HG02840 (cell line): ENCODE data around the gene GYG2.
"Not testable (repeated sequence)": the region's sequence is repeated elsewhere in the genome, so short reads cannot be mapped to it uniquely, and the experiment has no call there.

Experiments
- ATAC-seq: cut with Tn5 transposase; IDR thresholded peaks from one replicate; pipeline ENCODE4 v1.9.1; 2021; ENCODE audit warnings: mild to moderate bottlenecking, moderate library complexity, moderate number of reproducible peaks; ENCODE audit not compliant: unreplicated experiment, low FRiP score

Gene GYG2

DNA sequence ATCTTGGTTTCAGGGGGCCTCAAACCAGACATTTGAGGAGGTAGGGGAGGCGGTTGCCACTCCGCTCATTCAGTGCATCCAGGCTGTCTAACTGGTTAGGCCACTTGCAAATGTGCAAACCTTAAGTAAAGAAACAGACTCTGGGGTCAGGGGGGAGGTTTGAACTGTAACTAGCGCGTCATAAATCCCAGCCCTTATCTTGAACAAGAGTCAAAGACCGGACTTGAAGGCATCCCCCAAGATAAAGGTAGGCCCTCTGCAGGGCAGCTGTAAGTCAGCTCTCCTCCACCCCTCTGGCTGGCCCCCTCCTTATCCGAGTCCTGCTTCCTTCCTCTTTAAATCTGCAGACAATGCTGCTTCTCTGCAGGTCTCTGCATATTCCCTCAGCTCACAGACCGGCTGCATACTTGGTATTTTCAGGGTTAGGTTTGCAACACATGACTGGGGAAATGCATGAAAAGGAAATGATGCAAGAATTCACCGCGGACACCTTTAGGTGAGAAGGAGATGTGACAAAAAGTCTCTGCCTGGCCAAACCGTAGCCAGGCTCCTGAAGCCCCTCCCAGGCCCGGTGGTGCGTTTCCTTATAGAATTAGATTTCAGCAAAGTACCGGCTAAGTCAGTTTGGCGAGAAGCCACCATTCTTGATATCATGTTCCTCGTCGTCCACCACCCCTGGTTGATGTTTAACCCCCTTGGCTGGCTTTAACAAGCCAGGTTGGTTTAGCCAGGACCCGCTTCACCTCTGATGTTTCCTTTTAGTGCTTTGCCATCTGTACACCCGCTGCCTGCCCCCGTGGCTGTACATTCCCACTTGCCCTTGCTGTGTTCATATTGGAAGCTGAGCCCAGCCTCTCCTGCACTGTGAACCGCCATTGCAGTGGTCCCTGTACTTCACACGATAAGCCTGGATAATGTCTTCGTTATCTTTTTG, 69.2 kb downstream of the GYG2 start:
- not testable (repeated sequence) for ATAC-seq

- ATAC-seq = no peak
Measured at GRCh38 chrX:2898846-2899512, 70.2 kb downstream of the GYG2 start.

- ATAC-seq = no peak
Measured at GRCh38 chrX:2901367-2902036, 72.8 kb downstream of the GYG2 start.

GRCh38 chrX:2902841-2903240, 74.1 kb downstream of the GYG2 start:
- no peak for ATAC-seq

GRCh38 chrX:2903366-2903765, 74.6 kb downstream of the GYG2 start:
- ATAC-seq = no peak

- no peak for ATAC-seq
Measured at GRCh38 chrX:2907295-2907694, 78.6 kb downstream of the GYG2 start.

DNA sequence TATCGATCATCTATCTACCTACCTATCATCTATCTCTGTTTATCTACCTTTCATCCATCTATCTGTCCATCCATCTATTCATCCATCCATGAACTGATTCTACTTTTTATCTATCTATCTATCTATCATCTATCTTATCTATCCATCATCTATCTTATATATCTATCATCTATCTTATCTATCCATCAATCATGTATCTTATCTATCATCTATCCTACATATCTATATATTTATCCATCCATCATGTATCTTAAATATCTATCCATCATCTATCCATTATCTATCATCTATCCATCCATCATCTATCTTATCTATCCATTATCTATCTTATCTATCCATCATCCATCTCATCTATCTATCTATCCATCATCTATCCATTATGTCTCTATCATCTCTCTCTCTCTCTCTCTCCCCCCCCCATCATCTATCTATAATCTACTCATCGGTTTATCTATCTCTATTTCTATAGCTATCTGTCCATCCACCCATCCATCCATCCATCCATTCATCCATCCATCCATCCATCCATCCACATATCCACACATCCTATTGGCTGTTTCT, 79.5 kb downstream of the GYG2 start:
- ATAC-seq = no peak

- ATAC-seq = no peak
Measured at GRCh38 chrX:2910109-2910508, 81.4 kb downstream of the GYG2 start.

DNA sequence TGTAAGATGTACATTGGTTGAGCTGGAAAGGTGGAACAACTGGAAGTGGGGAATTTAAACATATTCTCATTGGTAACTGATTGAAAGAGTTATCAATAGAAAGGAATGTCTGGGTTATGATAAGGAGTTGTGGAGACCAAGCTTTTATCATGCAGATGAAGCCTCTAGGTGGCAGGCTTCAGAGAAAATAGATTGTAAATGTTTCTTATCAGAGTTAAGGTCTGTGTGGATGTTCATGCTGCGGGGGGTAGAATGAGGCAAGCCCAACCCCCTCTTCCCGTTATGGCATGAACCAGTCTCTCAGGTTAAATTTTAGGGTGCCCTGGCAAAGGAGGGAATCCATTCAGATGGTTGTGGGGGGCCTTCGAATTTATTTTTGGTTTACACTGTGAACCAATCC, 84.4 kb downstream of the GYG2 start:
- no peak for ATAC-seq

GRCh38 chrX:2917767-2918166, 89.0 kb downstream of the GYG2 start:
- no peak for ATAC-seq

DNA sequence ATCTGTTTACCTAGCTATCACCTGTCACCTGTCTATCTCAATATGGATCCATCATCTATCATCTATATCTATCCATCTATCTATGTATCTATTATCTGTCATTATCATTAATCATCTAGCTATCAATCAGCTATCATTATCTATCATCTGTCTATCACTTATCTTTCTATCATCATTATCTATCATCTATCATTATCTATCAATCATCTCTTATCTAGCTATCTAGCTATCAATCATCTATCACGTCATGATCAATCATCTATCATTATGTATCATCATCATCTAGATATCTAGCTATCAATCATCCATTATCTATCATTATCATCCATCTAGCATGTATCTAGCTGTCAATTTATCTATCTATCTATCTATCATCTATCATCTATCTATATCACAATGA, 92.5 kb downstream of the GYG2 start:
- ATAC-seq = no peak

GRCh38 chrX:2921750-2922149, 93.0 kb downstream of the GYG2 start:
- ATAC-seq = no peak

GRCh38 chrX:2924151-2924550, 95.4 kb downstream of the GYG2 start:
- no peak for ATAC-seq

GRCh38 chrX:2926255-2926654, 97.5 kb downstream of the GYG2 start:
- not testable (repeated sequence) for ATAC-seq

- no peak for ATAC-seq
Measured at GRCh38 chrX:2926664-2927275, 98.0 kb downstream of the GYG2 start.

- ATAC-seq = no peak
Measured at GRCh38 chrX:2928191-2928582, 99.5 kb downstream of the GYG2 start.

DNA sequence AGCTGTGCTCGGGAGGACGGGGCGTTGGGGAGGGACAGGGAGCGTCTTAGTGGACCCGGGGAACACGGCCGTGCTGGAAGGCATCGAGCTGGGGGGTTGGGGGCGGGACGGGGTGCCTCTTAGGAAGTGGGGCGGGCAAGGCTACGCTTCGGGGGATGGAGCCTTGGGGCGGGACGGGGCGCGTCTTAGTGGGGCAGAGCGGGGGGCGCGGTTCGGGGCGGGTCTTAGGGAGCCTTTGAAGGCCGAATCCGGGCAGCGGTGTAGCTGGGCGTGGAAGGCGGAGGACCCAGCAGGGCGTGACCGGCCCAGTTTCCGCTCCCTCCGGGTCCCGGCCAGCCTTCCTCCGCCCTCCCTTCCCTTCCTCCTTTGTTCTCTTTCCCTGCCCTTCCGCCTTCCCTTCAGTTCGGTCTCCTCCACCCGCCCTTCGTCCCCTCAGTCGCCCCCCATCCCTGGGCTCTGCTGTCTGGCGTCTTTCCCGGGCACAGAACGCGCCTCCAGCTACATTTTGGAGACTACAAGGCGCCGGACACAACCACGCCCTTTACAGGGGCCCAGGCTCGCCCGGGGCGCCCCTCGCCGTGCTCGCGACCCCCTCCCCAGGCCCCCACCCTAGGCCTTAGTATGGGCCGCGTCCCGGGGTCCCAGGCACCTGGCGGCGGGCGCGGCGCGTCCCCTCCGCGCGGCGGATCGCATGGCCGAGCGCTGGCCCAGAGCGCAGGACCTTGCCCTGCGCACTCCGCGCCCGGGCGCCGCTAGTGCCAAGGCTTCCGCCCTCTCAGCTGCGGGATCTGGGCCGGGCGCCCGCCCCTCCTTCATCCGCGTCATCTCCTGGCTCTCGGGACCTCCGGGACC, 100.1 kb downstream of the GYG2 start, which contains the start of gene ARSD:
Gene ARSD, minus strand, starts transcription at position 757 of the 852 bp plus-strand sequence. Its CDS starts 64 bp downstream, at position 693.
- no peak for ATAC-seq

DNA sequence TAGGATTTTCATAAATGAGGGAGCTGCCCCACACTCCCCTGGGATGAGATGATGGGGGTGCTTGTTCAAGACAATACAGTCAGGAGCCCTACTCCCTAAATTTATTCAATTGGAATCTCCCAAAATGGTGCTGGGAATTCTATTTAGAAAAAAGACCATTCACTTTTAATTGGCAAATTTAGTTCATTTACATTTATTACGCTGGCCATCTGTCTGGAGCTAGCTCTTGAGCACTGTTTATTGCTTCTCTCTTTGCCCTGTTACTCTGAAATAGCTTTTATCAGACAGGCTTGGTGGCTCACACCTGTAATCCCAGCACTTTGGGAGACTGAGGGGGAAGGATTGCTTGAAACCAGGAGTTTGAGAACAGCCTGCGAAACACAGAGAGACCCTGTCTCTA, 102.4 kb downstream of the GYG2 start:
- ATAC-seq = no peak

GRCh38 chrX:2931612-2932011, 102.9 kb downstream of the GYG2 start:
- no peak for ATAC-seq
